Small intestine (tissue), 7 donors: ENCODE data around the gene NDEL1. TPM values are rescaled to one million over a fixed set of nuclear protein-coding genes. Genes with fewer than 3 reads are reported as not detected.

Experiments
- DNase-seq, 2 donors: peaks; one replicate each; pipeline versions ENCODE4 v3.0.0 to v3.0.0-alpha.2; 2013
- FAIRE-seq: peaks from 2 replicates; lab custom pipeline; 2012; peaks lifted over from hg19 to GRCh38; lab: Jason Lieb, UNC
- H3K27ac ChIP-seq, 3 donors: one replicate each; pipeline ENCODE4 v1.5.1; 2013; ENCODE audit warnings: low read length in 2 of 3, mild to moderate bottlenecking in 2 of 3, control low read depth in 1 of 3, inconsistent platforms in 1 of 3, low read depth in 1 of 3, moderate library complexity in 1 of 3
- H3K27me3 ChIP-seq, 3 donors: one replicate each; pipeline ENCODE4 v1.6.1; 2013; ENCODE audit warnings: low read length in 3 of 3, inconsistent platforms in 1 of 3; ENCODE audit not compliant: control insufficient read depth in 3 of 3, insufficient read depth in 3 of 3
- H3K36me3 ChIP-seq, 3 donors: one replicate each; pipeline ENCODE4 v1.6.1; 2013; ENCODE audit warnings: low read length in 3 of 3, inconsistent platforms in 1 of 3, low read depth in 1 of 3, mild to moderate bottlenecking in 1 of 3, moderate library complexity in 1 of 3; ENCODE audit not compliant: control insufficient read depth in 3 of 3, insufficient read depth in 2 of 3
- H3K4me1 ChIP-seq, 3 donors: one replicate each; pipeline ENCODE4 v1.6.1; 2013; ENCODE audit warnings: low read length in 2 of 3, inconsistent platforms in 1 of 3, low read depth in 1 of 3, mild to moderate bottlenecking in 1 of 3, moderate library complexity in 1 of 3; ENCODE audit not compliant: control insufficient read depth in 3 of 3, insufficient read depth in 2 of 3
- H3K4me3 ChIP-seq, 3 donors: one replicate each; pipeline ENCODE4 v1.5.1; 2013; ENCODE audit warnings: low read length in 3 of 3, control low read depth in 1 of 3, inconsistent platforms in 1 of 3, low read depth in 1 of 3, mild to moderate bottlenecking in 1 of 3, moderate library complexity in 1 of 3
- H3K9me3 ChIP-seq, 2 donors: one replicate each; pipeline ENCODE4 v1.6.1; 2013; ENCODE audit warnings: low read depth in 1 of 2, low read length in 1 of 2; ENCODE audit not compliant: control insufficient read depth in 2 of 2, insufficient read depth in 1 of 2
- WGBS, 3 donors: extraction: QIAGEN DNeasy Blood & Tissue Kit; methylation state at CpG; one replicate each; pipeline ENCODE4 v1.1.7; 2013; 5-methylcytosine and 5-hydroxymethylcytosine counted together
- polyA plus RNA-seq, 4 donors: library from polyadenylated mRNA; stranded (reverse) in 3 of 4; unstranded in 1 of 4; fragments of 200-250 nt in 3 of 4; fragments of 120-200 nt in 1 of 4; gene quantifications; one replicate each; pipeline versions ENCODE4 v1.2.1 to v1.2.3, GENCODE V29; 2013
- donor health status: healthy with polysubstance abuse.
- donor health status: control.
- donor health status: control.
- donor health status: Bipolar disorder and iron deficiency.
- donor health status: healthy.

The NDEL1 gene
- polyA plus RNA-seq, 4 donors: 24.7 to 33.0 (median 29.9) TPM

DNA sequence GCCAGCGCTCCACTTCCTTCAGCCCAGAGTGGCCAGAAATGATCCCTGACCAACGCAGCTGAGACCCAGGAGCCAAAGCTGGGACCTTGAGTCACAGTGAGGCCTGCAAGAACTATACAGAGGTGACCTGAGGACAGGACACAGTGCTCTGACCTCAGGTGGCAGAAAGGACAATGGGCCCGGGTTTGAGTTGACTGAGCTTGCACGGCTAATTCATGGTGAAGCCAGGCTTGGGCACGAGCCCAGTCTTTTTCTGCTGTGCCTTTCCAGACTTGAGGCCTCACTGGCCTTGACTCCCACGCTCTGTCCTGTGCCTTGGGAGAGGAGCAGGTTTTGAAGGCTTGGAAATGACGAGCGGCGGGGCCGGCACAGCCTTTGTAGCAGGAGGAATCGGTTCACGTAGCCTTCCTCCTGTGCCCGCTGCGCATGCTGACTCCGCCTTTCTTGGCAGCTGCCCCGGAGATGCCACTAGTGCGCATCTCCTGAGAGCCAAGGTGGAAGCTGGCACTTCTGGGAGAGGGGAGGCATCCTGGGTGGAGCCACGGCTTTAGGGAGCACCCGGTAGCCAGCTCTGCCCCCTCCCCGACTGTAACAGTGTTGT is 34.9 kb downstream of the NDEL1 start:
- peaks cover 0 to 4% (median 0%) of the 10 kb centered on the region in 3 donors for H3K4me1 ChIP-seq
- DNase-seq: no peak
- no peak for FAIRE-seq
- no peaks in the 10 kb centered on the region for H3K9me3 ChIP-seq
- H3K27ac ChIP-seq: no peak overlapping the region
- H3K27me3 ChIP-seq: no peaks in the 10 kb centered on the region
- peaks cover 9 to 83% (median 23%) of the 10 kb centered on the region in 3 donors for H3K36me3 ChIP-seq
- H3K4me3 ChIP-seq: no peak overlapping the region
- 79 to 90% (median 87%) methylated on average over 20 of the region's 20 CpGs for WGBS, 3 donors

- no peak overlapping the region for H3K4me3 ChIP-seq
- H3K27ac ChIP-seq: no peak overlapping the region
- no peaks in the 10 kb centered on the region for H3K27me3 ChIP-seq
- FAIRE-seq (no peak), DNase-seq (no peak)
- WGBS, 3 donors: 93 to 95% (median 93%) methylated on average over 8 of the region's 8 CpGs
- H3K36me3 ChIP-seq: peaks cover 4 to 89% (median 16%) of the 10 kb centered on the region in 3 donors
- no peaks in the 10 kb centered on the region for H3K9me3 ChIP-seq
- peaks cover 0 to 4% (median 0%) of the 10 kb centered on the region in 3 donors for H3K4me1 ChIP-seq
Measured at GRCh38 chr17:8472663-8473062, 37.0 kb downstream of the NDEL1 start.

DNA sequence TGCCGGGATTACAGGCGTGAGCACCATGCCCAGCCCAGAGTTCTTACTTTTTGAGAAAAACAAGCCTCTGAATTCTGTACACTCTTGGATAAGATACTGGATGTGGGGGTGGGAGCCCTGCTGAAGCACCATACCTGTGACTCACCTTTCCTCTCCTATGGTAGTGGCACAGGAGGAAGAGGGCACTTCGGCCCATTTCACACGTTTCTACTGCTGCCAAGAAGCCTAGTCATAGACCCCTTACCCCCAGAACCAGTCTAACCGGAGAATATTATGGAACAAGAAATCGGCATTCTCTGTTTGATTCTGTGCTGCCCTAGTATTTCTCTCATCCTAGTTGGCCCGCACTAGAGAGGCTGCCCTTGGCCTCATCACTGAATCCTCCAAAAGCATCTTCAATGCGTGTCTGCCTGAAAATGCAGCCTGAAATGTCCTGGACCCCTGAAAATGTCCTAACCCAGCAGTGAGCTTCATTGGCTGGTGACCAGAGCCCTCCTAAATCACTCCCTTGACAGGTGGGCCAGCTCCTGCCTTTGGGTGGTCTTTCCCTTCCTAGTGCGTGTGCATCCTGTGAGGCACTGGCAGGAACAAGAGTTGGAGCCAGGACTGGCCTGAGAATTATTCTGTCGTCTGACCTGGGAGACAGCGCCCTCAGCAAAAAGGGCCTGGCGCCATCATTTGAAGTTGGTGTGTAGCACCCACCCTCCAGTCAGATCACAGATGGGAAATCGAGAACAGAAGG is 37.9 kb downstream of the NDEL1 start:
- Histone ChIP-seq H3K27ac (no peak overlapping the region), H3K4me3 (no peak overlapping the region), H3K36me3 (peaks cover 4 to 89% (median 15%) of the 10 kb centered on the region in 3 donors), H3K9me3 (no peaks in the 10 kb centered on the region), H3K4me1 (peaks cover 0 to 12% (median 0%) of the 10 kb centered on the region in 3 donors), H3K27me3 (no peaks in the 10 kb centered on the region)
- FAIRE-seq: no peak
- no peak for DNase-seq
- WGBS, 3 donors: 94 to 95% (median 95%) methylated on average over 13 of the region's 13 CpGs

DNA sequence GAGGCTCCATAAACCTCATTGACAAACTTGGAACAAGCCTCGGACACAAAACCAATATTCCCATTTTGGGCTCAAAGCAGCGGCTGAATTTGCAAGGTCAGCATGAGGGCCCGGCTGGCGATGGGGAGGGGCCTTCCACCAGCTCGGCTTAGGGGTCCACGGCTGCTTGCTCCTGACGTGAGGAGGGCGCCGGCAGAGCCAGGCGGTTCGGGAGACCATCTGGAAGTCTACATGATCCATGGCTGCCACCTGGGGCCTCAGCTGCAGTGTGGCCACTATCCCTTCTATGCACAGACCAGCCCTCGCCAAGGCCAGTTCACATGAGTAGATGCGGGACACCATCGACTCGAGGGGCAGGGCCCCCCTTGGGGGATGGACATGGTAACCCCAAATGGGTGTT is 39.1 kb downstream of the NDEL1 start:
- DNase-seq (no peak), FAIRE-seq (no peak)
- peaks cover 4 to 90% (median 13%) of the 10 kb centered on the region in 3 donors for H3K36me3 ChIP-seq
- no peak overlapping the region for H3K27ac ChIP-seq
- WGBS, 3 donors: 90 to 97% (median 97%) methylated on average over 15 of the region's 15 CpGs
- H3K9me3 ChIP-seq: no peaks in the 10 kb centered on the region
- no peaks in the 10 kb centered on the region for H3K27me3 ChIP-seq
- peaks cover 0 to 12% (median 0%) of the 10 kb centered on the region in 3 donors for H3K4me1 ChIP-seq
- H3K4me3 ChIP-seq: no peak overlapping the region

DNA sequence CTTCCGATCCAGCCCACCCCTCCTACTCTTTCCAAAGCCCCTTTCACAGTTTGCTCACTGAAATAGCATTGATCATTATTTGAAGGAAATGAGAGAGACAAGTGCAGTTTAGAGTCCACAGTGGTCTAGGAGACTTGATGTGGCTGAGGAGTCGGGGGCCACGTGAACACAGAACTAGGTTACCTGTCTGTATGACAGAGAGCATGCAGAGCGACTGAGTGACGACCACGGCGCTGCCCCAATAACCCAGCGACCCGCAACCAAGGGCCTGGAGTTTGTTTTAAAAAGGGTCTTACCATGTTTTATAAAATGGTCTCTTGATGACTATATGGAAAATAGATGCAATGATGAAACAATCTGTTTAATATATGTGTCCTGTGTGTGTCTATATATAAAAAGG is 39.5 kb downstream of the NDEL1 start:
- 95 to 99% (median 98%) methylated on average over 9 of the region's 9 CpGs for WGBS, 3 donors
- H3K27ac ChIP-seq: no peak overlapping the region
- peaks cover 4 to 90% (median 13%) of the 10 kb centered on the region in 3 donors for H3K36me3 ChIP-seq
- H3K4me3 ChIP-seq: no peak overlapping the region
- FAIRE-seq (no peak), DNase-seq (no peak)
- H3K9me3 ChIP-seq: no peaks in the 10 kb centered on the region
- no peaks in the 10 kb centered on the region for H3K27me3 ChIP-seq
- H3K4me1 ChIP-seq: peaks cover 0 to 12% (median 0%) of the 10 kb centered on the region in 3 donors

DNA sequence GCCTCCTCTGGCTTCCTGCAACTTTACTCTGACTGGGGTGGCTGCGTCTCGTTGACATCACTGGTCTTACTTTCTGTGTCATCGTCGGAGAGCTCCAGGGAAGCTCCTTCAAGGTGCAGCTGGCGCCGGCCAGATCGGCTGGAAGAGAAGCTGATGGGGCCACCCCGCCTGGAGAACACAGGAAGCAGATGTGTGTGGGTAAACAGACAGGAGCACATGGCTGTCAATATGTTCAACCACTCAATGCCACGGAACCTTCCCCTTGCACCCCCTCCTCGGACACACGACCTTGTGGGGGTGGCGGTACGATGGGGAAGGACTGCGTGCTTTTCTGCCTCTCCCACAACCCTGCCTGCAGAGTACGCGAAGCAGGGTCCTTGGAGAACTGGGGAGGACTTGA is 40.1 kb downstream of the NDEL1 start:
- DNase-seq (no peak), FAIRE-seq (no peak)
- Histone ChIP-seq H3K4me1 (peaks cover 0 to 12% (median 0%) of the 10 kb centered on the region in 3 donors), H3K4me3 (no peak overlapping the region), H3K27me3 (no peaks in the 10 kb centered on the region), H3K9me3 (no peaks in the 10 kb centered on the region), H3K36me3 (peaks cover 4 to 90% (median 13%) of the 10 kb centered on the region in 3 donors), H3K27ac (no peak overlapping the region)
- WGBS, 3 donors: 78 to 94% (median 88%) methylated on average over 16 of the region's 16 CpGs

DNA sequence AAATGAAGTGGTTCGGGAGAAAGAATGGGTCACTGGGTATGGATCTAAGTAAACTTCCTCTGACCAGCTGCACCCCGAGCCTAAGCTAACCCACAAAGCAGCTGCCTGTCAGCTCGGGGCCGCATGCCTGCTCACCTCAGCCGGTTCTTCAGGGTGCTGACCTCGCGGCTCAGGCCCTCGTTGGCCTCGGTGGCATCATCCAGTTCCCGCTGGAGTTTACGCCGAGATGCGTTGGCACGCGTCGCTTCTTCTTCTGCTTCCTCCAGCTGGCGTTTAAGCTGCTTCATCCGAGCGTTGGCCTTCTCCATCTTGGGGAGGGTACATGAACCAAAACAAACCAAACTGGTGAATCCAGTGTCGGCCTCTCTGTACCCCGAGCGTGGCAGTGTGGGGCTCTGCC is 41.1 kb downstream of the NDEL1 start:
- no peak for FAIRE-seq
- 93 to 96% (median 94%) methylated on average over 22 of the region's 22 CpGs for WGBS, 3 donors
- peaks cover 0 to 12% (median 0%) of the 10 kb centered on the region in 3 donors for H3K4me1 ChIP-seq
- H3K27me3 ChIP-seq: no peaks in the 10 kb centered on the region
- no peak overlapping the region for H3K4me3 ChIP-seq
- no peak overlapping the region for H3K27ac ChIP-seq
- no peak for DNase-seq
- peaks cover 4 to 90% (median 13%) of the 10 kb centered on the region in 3 donors for H3K36me3 ChIP-seq
- no peaks in the 10 kb centered on the region for H3K9me3 ChIP-seq

GRCh38 chr17:8477171-8477570 is 41.5 kb downstream of the NDEL1 start:
- no peak for DNase-seq
- H3K9me3 ChIP-seq: no peaks in the 10 kb centered on the region
- 87 to 91% (median 90%) methylated on average over 8 of the region's 8 CpGs for WGBS, 3 donors
- H3K27ac ChIP-seq: peak overlapping the region in 1 of 3 donors; percentile 12
- peaks cover 4 to 90% (median 10%) of the 10 kb centered on the region in 3 donors for H3K36me3 ChIP-seq
- no peak overlapping the region for H3K4me3 ChIP-seq
- no peak for FAIRE-seq
- no peaks in the 10 kb centered on the region for H3K27me3 ChIP-seq
- peaks cover 0 to 12% (median 0%) of the 10 kb centered on the region in 3 donors for H3K4me1 ChIP-seq
